C4-2B (cell line): ENCODE data around the gene SORL1-AS1.

ENCODE experiments used
- CTCF ChIP-seq: fragments of 450-650 bp; conservative IDR thresholded peaks from 2 replicates; pipeline ENCODE4 v1.5.1; 2017; ENCODE audit warnings: mild to moderate bottlenecking
- ZFX ChIP-seq: fragments of 450-650 bp; IDR thresholded peaks from 2 replicates; pipeline ENCODE4 v1.6.1; 2017

GRCh38 chr11:121393855-121394254, 58.9 kb downstream of the SORL1-AS1 start:
- TF ChIP-seq CTCF (no peak), ZFX (no peak)
